GM18507 (cell line): ENCODE data around the gene FHIT.
"Not testable (repeated sequence)": the region's sequence is repeated elsewhere in the genome, so short reads cannot be mapped to it uniquely, and the experiment has no call there.

Source experiments
- DNase-seq: peaks from one replicate; pipeline ENCODE4 v3.0.0; 2011; ENCODE audit warnings: low read depth; ENCODE audit not compliant: insufficient read length; ENCODE audit errors: extremely low spot score
- FAIRE-seq: peaks from 2 replicates; lab custom pipeline; 2011; peaks lifted over from hg19 to GRCh38; lab: Jason Lieb, UNC

FHIT gene

DNA sequence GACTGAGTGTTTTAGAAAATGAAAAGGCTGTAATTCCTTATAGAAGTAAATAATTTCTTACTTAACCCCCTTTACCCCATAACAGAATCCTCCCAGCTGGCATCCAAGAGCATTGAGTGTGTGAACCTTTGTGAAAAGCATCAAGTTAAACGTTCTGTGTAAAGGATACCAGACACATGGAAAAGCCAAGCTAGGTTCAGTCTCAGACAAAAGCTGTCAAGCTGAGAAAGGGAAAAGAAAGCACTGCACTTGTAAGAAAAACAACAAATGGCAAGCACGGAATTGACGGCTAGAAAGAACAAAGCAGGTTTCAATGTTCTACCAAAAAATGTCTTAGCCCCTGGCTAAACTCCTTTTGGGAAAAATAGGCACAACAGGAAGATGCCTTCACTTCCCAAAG is 176.5 kb downstream of the FHIT start:
- no peak for FAIRE-seq
- DNase-seq, result no peak

DNA sequence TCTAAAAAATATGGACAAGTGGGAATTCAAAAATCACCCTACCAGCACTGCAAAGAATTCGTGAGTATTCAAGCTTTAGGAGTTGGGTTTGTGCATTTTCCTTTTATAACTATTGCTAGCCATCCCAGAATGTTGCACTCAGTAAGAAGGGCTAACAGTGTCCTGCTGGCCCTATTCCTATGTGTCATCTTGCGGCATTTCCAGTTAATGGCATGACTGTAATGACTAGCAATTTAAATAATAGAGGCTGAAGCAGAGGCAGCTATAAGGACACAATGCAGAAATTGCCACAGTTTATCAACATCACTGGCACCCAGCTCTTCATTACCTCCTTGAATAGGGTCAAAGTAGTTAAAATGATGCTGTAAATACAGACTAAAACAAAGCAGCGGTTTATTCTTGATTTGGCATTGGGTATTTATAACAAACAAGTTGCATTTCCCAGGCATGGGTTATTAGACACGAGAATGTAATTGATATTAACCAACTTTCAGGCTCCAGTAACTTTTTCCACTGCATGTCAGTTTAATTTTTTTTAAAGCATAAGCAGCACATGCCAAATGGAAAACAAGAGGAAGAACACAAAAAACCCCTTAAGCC is 177.6 kb downstream of the FHIT start:
- DNase-seq (no peak), FAIRE-seq (no peak)

DNA sequence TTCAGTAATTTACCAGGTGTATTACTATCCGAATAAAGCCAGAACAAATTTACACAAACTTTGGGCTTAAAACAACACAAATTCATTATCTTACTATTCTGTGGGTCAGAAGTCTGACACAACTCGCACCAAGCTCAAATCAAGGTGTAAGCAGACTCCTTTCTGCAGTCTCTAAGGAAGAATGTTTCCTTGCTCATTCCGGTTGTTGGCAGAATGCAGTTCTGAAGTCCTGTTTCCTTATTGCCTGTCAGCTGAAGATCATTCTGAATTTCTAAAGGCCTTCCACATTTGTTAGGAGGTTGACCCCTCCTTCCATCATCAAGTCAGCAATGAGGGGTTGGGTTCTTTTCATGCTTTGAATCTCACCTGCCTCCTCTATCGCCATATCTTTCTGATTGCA is 183.2 kb downstream of the FHIT start:
- FAIRE-seq, result no peak
- no peak for DNase-seq

DNA sequence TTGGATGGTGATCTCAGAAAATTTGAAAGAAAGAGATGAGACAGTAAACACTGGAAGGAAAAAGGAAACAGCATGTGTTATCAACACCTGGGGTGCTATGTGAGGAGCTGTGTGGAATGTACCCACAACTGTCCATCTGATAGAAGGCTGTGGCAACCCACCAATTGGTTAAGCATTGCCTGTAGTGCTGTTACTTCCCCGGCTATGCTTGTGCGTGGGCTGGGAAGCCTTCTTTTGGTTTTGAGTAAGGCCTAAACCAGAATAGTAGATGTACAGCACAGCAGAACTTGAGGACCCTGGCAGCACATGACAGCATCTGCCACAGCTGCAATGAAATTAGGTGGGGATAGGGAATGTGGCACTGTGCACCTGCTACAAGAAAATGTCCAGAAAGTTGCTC is 184.5 kb downstream of the FHIT start:
- no peak for FAIRE-seq
- DNase-seq, result no peak

DNA sequence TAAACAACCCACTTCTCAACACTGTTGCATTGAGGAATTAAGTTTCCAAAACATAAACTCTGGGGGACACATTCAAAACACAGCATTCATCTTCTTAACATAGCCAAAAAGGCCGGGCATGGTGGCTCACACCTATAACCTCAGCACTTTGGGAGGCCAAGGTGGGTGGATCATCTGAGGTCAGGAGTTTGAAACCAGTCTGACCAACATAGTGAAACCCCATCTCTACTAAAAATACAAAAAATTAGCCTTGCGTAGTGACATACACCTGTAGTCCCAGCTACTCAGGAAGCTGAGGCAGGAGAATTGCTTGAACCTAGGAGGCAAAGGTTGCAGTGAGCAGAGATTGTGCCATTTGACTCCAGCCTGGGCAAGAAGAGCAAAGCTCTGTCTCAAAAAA is 185.0 kb downstream of the FHIT start:
- DNase-seq, FAIRE-seq: not testable (repeated sequence)

DNA sequence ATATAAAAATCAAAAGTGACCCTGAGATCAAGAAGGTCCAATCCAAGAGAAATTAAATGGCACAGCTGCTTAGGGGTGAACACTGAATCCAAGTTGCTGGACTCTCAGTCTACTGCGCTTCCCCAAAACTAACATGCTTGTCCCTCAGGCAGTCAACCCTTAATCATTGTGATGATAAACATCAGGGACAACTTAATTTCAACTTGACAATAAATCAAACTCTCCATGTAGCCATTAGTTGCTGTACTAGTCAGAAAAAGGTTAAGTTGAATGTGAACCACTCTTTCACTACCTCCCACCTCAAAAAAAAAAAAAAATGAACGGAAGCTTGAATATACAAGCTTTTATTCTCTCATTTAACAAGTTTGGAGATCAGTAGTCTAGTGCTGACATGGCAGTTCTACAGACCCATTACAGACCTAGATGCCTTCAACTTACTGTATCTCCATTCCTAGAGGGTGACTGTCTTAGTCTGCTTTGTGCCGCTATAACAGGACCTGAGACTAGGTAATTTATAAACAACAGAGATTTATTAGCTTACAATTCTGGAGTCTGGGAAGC is 185.7 kb downstream of the FHIT start:
- no peak for DNase-seq
- no peak for FAIRE-seq

DNA sequence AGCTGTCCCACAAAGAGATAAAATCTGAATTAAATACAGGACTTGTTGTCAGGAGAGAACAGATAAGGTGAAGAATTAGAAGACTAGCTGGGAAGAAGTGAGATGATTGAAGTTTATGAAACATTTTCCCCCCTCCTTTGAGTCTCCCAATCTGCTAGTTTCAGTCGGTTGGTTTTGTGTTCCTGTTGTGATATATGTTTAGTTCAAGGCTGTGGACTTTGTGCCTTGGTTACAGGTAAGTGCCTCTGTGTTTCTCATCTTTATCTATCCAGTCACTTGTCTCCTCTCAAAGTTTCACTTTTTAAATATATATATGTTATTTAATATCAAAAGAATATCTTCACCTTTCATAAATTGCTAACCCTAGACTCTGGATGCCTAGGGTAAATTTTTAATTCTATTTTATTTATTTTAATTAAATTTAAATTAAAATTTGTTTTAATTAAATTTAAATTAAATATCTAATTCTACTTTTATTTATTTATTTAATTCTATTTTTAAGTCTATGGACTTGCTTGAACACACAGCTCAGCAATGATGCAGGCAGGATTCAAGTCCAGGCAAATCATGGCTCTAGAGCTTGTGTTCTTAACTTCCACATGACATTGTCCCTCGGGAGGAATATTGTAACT is 190.0 kb downstream of the FHIT start:
- DNase-seq (no peak), FAIRE-seq (no peak)

DNA sequence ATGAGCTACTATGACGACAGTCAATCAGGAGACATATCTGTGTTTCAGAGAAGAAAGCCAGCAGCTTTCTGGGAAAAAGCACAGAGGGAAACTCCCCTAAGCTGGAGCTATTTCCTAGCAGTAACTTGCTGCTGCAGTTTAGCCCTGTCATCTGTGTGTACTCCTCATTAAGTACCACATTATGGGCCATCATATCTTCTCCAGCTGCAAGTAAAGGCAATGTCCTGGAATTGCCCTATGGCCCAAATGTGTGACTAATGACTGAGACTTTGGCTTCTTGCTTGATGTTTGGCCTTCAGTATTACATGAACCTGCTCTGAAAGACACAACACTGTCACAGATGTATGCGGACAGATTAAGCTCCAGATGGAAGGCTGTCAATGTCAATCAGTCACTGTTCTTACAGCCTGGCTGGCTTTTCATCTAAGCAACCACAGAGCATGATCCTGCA is 190.8 kb downstream of the FHIT start:
- no peak for FAIRE-seq

DNA sequence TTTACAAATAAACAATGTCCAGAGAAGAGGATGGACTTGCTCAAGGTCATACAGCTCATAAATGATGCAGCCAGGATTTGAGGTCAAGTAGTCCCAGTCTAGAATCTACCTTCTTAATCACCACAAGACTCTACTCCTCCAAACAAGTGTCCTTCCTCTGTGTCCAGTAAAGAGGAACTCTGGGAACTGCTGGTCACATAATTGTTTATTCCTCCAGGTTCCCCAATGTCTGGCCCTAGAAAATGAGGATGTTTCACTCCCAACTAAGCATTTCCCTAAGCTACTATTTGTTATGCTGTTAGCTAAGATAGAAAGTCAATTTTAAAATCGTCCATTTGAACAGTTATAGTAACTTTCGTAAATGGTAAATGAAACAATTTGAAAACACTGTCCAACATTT is 192.4 kb downstream of the FHIT start:
- no peak for FAIRE-seq
- DNase-seq, result no peak

More for the DNA sequence above, 190.8 kb downstream of the FHIT start:
- DNase-seq, result no peak

DNA sequence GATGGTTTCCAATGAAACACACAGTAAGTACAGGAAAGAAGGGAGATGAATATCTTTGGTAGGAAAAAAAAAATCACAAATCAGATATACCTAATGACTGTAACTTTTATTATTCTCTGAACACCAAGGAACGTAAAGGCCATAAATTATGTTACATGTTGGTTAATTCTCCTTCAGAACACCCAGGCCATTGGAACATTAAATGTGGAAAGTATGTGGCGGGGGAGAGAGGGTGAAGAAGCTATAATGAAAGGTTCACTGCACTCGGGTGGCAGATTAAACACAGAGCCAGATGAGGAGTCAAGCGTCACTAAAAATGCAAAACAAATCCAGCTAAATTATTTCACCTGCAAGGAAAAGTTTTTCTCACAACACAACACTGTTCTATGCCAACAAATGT is 193.8 kb downstream of the FHIT start:
- FAIRE-seq (no peak), DNase-seq (no peak)

DNA sequence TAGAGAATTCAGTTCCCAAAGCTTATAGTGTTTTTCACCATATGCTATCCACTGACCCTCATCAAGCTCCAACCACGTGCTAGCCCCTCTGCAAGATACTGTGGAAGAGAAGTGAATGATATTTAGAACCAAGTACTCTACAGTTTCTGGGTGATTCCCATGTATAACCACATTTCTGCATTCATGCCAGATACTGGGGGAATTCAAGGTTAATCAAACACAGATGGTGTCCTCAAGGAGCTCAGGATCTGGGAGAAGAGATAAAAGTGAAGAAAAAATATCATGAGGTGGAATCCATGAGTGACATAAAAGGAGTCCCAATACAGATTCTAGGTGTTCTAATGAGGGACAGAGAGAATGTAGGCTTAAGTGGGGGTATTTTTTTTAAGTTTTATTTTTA is 195.8 kb downstream of the FHIT start:
- FAIRE-seq (no peak), DNase-seq (no peak)

DNA sequence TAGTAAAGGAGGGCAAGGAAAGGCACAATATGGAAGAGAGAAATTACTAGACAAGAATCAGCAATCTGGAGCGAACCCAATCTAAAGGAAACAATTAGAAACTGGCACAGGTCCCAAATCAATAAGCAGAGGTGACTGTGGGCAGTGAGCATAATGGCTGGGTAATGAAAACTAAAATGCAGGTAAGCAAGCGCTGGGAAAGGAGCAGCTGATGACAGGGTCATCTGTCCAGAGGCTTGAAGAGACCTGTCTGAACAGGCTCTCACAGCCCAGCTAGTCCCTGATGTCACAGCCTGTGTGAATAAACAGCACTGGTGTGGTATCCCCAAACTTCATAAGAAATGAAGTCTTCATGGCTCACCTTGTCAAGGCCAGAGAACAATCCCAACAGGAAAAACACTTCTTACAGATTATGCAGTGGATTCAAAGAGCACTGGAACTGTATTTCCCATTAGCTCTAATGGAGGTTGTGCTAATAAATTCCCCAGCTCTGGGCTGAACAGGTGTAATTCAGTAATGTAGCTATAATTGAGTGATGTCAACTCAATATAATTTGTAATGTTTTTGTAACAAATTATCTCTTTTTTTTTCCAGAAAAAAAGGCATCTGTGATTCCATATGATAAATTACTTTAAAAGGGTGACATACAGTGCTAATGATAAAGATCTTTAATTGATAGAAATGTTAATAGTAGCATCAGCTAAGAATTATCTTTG is 197.3 kb downstream of the FHIT start:
- DNase-seq (no peak), FAIRE-seq (no peak)

DNA sequence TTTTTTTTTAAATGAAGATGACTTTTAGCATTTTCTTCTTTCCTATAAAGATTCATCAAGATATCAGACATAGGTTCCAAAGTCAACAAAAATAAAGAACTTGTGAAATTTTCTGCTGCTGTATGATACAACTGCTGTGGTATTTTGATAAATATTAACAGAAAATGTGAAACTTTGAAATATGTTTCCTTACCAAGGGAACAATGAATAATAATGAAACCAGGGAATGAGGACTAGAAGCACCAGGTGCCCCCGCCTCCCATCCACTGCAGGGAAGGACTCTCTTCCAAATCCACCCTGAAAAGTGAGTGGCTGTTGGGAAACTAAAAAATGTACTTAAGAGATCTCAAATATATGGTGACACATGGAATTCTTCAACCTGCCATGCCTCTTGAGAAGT is 198.4 kb downstream of the FHIT start:
- no peak for FAIRE-seq
- DNase-seq, result no peak

DNA sequence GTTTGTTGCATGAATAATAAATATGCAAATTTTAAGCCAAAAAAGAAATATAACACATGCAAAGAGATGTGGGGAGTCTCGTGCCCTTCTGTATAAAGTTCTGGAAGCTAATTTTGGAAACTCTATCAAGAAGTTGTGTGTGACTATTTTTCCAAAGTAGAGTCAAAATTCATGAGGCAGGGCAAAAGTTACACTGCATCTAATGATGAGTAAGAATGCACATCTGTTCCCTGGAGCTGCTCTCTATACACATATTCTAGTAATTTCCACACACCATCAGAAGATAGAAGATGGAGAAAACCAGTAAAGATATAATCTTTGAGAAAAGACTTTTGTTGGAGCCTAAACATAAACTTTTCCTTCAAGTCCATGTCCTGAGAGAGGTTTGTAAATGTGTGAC is 199.6 kb downstream of the FHIT start:
- FAIRE-seq (no peak), DNase-seq (no peak)

DNA sequence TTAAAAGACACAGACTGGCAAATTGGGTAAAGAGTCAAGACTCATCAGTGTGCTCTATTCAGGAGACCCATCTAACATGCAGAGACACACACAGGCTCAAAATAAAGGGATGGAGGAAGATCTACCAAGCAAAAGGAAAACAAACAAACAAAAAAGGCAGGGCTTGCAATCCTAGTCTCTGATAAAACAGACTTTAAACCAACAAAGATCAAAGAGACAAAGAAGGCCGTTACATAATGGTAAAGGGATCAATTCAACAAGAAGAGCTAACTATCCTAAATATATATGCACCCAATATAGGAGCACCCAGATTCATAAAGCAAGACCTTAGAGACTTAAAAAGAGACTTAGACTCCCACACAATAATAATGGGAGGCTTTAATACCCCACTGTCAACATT is 206.1 kb downstream of the FHIT start:
- DNase-seq, FAIRE-seq: not testable (repeated sequence)

DNA sequence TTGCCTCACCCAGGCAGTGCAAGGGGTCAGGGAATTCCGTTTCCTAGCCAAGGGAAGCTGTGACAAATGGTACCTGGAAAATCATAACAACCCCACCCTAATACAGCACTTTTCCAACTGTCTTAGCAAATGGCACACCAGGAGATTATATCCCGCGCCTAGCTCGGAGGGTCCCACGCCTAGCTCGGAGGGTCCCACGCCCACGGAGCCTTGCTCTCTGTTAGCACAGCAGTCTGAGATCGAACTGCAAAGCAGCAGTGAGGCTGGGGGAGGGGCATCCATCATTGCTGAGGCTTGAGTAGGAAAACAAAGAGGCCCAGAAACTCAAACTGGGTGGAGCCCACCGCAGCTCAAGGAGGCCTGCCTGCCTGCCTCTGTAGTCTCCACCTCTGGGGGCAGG is 208.1 kb downstream of the FHIT start:
- no peak for FAIRE-seq
- no peak for DNase-seq

DNA sequence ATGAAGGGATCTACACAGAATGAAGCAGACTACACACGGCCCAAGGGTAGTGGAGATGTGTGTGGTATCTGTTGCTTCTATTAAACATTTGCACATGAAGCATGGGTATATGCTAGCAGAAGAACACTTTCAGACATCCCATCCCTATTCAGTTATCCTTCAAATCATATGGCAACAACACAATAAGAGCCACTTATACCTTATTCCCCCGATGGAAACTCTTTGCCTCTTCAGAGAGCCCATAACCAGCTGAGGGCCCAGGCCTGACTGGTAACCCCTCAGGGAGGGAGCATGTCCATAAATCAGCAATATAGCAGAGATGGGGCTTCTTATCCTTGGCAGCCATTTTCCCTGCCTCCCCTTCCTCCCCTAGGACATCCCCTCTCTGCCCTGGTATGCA is 210.6 kb downstream of the FHIT start:
- FAIRE-seq (no peak), DNase-seq (no peak)

DNA sequence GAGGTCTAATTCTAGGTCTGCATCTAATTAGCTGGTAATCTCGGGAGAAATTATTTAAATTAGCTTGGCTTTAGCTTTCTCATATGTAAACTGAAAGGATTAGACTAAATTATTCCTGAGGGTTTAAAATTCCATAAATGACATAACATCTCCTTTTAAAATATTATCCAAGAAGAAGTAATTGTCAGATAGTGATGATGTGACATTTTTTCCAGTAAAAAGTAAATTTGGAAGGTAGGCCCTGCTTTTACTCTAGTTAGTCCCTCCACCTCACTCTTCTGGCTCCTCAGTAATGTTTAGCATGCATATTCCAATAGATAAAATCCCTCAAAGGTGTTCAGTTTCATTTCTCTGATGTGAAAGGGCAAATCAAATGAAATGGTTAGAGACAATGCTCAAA is 215.7 kb downstream of the FHIT start:
- FAIRE-seq (no peak), DNase-seq (no peak)

DNA sequence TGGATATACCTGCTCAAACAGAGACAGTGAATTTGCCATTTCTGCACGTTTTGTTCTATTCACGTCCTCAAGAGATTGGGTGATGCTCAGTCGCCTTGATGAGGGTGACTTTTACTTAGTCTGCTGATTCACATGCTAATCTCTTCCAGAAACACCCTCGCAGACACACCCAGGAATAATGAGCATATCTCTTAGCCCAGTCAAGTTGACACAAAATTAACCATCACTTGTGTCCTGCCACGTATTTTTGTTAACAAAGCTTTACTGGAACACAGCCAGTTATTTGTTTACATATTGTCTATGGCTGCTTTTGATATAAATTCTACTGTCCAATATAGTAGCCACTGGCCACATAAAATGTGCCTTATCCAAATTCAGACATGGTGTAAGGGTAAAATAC is 218.3 kb downstream of the FHIT start:
- no peak for DNase-seq
- FAIRE-seq, result no peak

DNA sequence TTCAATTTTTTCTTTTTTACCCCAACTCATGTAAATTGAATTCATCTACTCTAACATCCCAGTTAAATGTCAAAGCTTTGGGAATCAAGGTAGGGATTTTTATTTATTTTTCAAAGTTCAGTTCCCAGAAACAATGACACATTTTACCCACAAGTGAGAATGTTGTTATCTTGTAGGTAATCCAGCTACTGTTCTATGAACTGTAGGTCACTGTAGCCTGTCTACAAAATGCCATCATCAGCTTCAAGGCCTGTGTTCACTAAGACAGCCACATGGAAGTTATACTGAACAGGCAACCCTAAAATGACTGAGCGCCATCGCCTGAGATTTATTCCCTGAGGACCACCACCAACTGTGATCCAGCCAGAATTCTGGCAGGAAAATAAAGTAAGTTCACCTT is 219.7 kb downstream of the FHIT start:
- FAIRE-seq, result no peak

More for the DNA sequence above, 219.7 kb downstream of the FHIT start:
- DNase-seq, result no peak
